Middle frontal gyrus (tissue), 1 donor: ENCODE data around the gene CERK.
A peak's percentile ranks its signal among the peaks of the same experiment; 100 is the strongest.

ENCODE experiments used
- DNase-seq: peaks from one replicate; pipeline ENCODE4 v3.0.0-alpha.2; 2015; ENCODE audit warnings: low spot score; ENCODE audit errors: extremely low spot score

The CERK gene

GRCh38 chr22:46766611-46767010, 28.6 kb upstream of the CERK start:
- DNase-seq, result no peak

DNA sequence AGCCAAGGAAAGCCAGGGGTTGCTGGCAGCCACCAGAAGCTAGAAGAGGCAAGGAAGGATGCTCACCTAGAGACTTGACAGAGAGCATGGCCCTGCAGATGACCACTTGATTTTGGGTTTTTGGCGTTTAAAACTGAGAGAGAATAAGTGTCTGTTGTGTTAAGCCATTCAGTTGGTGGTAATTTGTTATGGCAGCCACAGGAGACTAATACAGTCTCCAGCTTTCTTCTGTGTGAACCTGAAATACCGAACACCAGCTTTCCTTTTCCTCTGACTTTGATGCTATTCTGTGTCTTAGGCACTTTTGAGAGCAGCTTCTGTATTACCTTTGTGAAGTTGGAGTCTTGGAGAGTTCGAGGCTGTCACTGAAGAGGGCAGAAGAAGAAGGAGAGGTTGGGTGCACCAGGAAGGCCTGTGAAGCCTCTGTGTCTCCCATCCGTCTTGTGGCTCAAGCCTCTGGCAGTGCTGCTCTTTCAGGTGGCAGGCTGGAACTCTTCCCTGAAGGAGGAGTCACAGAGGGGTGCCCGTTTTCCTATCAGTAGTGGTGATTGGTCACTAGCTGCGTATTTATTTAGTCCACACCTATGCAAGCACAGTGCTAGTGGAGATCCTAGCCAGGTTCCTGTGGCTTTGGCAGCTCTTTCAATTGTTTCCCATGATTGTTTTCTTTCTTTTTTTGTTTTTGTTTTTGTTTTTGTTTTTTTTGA, 26.9 kb upstream of the CERK start:
- no peak for DNase-seq

DNA sequence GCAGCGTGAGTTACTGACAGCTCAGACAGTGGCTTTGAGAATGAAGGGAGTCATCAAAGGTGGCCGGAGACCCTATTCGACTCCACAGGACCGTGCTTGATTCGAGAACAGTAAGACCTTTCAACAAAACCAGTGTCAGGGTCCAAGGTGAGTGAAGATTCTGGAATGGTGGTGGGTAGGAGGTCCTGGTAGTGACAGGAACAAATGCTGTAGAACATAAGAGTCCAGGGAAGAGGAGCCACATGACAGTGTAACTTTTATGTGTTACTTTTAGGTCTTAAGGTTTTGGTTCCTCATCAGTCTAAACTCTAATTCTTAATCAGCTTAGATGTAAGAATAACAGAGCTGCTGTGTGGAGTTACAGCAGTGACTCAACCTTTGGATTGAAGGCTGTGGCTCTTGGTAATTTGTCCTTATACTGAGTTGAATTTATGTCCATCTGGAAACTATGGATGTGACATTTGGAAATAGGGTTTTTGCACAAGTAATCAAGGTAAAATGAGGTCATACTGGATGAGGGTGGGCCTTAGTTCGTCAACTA, 26.2 kb upstream of the CERK start:
- DNase-seq, result no peak

- DNase-seq, result no peak
These were observed 25.1 kb upstream of the CERK start for GRCh38 chr22:46763051-46763705.

GRCh38 chr22:46762238-46763050, 24.4 kb upstream of the CERK start, which contains the start of gene TBC1D22A:
Gene TBC1D22A, plus strand, starts transcription at chr22:46762650. Its CDS starts 137 bp downstream, at chr22:46762787.
- DNase-seq, result peak; percentile 92

DNA sequence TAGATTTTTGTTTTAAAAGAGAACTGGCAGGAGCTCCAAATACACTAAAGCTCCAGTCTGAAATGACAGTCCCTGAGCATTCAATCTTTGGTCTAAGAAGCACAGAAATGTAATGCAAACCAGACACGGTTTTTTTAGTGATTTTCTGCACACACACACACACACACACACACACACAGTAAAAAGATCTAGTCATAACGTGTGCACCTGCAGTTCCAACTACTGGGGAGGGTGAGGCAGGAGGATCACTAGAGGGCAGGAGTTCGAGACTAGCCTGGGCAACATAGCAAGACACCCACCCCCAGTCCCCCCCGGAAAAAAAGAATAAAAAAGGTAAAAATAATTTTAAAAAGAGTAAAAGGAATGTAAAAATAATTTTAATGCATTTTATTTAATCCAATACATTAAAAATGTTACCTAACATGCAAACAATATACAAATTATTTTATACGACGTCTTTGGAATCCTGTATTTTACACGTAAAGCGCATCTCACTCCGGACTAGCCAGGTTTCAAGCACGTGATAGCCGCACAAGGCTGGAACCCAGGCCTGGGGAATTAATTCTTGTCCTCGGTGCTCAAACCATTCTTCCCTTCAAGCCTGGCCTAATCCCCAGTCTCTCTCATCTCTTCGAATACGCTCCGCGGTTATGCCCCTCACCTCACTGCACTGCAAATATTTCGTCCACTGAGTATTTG, 23.6 kb upstream of the CERK start:
- no peak for DNase-seq

DNA sequence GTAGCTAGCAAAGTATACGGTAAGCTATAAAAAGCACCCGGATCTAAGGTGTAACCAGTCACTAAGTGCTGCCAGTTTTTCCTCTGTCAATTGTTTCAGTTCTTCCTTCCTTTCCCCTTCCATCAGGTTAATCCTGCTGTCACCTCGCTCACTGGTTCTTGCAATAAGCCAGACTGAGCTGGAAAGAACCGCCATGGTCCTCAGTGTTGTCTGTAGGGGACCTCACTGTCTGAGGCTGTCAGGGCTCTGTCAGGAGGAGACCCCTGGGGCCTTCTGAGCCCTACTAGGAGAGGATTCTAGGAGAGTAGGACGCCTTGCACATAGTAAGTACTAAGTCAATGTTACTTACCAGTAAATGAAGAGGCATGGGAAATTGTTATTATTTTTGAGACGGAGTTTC, 23.0 kb upstream of the CERK start:
- DNase-seq, result no peak

DNA sequence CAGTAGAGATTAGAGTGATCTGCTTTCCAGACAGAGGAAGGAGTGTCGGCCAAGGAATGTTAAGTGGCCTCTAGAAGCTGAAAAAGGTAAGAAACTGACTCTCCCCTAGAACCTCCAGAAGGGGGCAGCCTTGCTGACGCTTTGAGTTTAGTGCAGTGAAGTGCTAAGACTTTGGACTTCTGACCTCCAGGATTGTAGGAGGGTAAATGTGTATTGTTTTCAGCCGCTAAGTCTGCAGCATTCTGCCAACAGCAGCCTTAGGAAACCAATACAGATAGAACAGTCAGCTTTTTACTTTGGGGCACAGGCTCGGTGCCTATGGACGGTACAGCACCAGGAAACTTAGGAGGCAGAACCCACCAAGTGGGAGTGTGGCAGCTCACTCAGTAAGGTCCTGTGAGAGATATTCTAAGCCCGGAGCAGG, 20.8 kb upstream of the CERK start:
- no peak for DNase-seq

GRCh38 chr22:46758121-46758520, 20.1 kb upstream of the CERK start:
- DNase-seq, result no peak

DNA sequence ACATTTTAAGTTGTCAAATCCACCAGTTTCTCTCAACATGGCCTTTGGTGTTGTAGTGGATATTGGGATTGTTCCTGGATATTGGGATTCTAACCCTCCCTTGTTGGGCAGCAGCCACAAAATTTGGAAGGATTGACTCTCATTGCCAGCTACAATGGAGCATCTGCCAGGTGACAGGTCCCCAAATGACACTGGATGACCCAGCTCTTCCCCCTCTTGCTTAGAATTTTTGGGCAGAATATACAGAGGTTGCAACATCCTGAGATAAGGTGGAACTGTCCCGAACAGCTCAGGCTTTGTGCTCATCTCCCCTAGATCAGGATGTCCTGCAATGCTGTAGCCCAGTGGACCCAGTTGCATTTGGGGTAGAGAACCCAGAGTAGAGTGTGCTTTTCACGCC, 19.1 kb upstream of the CERK start:
- no peak for DNase-seq

- DNase-seq, result no peak
These were observed 18.0 kb upstream of the CERK start for GRCh38 chr22:46756097-46756496.

GRCh38 chr22:46755525-46755924, 17.5 kb upstream of the CERK start:
- DNase-seq, result no peak

DNA sequence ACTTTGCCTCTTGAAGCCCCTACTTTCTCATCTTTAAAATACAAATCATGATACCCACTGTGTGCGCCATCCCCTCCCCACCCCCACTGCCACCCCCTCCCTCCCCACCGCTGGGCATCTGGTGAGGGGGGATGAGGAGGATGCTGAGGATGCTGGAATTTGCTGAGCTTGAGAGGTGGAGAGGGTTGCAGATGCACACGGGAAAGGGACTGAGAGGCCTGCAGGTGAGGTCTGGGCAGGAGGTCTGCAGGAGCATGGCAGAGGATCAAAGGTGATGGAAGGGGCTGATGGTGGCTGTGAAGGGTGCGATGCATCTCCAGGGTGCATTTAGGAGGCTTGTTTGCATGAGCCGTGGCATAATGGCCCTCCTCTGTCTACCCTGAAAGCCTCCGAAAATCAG, 16.8 kb upstream of the CERK start:
- DNase-seq, result no peak

- DNase-seq, result no peak
These were observed 16.2 kb upstream of the CERK start for GRCh38 chr22:46754110-46754799.

- DNase-seq, result no peak
These were observed 15.7 kb upstream of the CERK start for GRCh38 chr22:46753761-46754109.

GRCh38 chr22:46753360-46753759, 15.3 kb upstream of the CERK start:
- no peak for DNase-seq

- no peak for DNase-seq
These were observed 14.9 kb upstream of the CERK start for GRCh38 chr22:46752988-46753310.

DNA sequence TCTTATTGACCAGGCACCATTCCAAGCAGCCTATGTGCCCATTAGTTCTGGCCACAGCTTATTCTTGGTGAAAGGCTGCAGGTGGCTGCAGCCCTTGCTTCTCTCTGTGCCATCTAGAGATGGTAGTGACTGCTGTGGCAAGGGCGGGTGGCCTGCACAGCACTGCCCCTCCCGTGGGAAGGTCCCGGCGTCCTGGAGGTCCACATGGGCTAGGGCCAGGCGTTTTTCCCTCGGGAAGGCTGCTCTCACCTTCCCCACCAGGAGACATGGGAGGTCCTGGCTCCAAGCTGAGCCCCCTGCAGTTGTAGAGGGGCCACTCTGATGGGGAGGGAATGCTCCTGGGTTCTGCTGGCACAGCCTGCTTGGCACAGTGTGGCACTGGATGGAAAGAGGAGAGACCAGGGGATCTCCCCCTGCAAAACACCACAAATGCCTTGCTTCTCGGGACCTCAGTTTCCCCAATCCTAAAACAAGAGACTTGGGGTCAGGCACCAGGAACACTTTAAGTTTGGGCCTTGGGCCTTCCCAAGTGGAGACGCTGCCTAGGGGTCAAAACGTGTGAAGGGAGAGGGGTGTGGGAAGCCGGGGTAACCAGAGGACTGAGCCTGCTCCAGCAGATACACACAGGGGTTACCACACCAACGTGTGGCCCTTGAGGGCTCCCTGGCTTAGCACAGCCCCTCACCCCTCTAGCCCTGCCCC, 14.4 kb upstream of the CERK start:
- DNase-seq, result no peak

GRCh38 chr22:46750863-46751443, 12.9 kb upstream of the CERK start:
- DNase-seq, result no peak

DNA sequence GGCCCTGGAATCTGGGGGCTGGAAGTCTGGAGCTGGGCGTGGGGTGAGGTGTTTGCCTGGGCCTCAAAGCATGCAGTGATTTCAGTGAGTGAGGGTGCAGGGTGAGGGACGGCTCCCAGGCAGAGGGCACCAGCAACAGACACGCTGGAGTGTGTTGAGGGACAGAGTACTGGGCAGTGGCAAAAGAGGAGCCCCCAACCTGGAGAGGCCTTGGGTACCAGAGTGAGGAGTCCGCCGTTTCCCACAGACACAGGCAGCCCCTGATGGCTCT, 12.4 kb upstream of the CERK start:
- no peak for DNase-seq
